H1 (cell line): ENCODE results near the gene DNAH1. TPM values are rescaled to one million over a fixed set of nuclear protein-coding genes. Genes with fewer than 3 reads are reported as not detected.

Source experiments
- CTCF ChIA-PET: fragments of 300-600 bp; sonication (Branson Sonifier 250); formaldehyde crosslinking; loops from one replicate; lab custom pipeline; 2021; ENCODE audit not compliant: partially characterized antibody; lab: Charles Lee
- POLR2A ChIA-PET: fragments of 300-600 bp; sonication (Branson Sonifier 250); formaldehyde crosslinking; loops from one replicate; lab custom pipeline; 2021; ENCODE audit warnings: inconsistent platforms; ENCODE audit not compliant: partially characterized antibody; lab: Charles Lee
- DNase-seq, 2 experiments: peaks; one replicate each; pipeline versions ENCODE4 v3.0.0 to v3.0.0-alpha.2; 2010 to 2022; ENCODE audit warnings: low spot score in 2 of 2, low read depth in 1 of 2, mixed read lengths in 1 of 2
- FAIRE-seq: peaks from 2 replicates; lab custom pipeline; 2011; peaks lifted over from hg19 to GRCh38; lab: Jason Lieb, UNC
- H2AFZ ChIP-seq: 2 replicates; pipeline ENCODE4 v1.8.1; 2012; ENCODE audit warnings: low read length, inconsistent platforms
- H2AK5ac ChIP-seq: 2 replicates; pipeline ENCODE4 v1.6.1; 2013; ENCODE audit warnings: low read depth, low read length
- H2BK120ac ChIP-seq: replicated peaks from 2 replicates; pipeline ENCODE3; 2013; ENCODE audit warnings: low read depth, low read length, inconsistent platforms
- H2BK12ac ChIP-seq: 2 replicates; pipeline ENCODE4 v1.6.1; 2013; ENCODE audit warnings: low read depth, low read length
- H2BK15ac ChIP-seq: 2 replicates; pipeline ENCODE4 v1.6.1; 2013; ENCODE audit warnings: low read length
- H2BK20ac ChIP-seq: 2 replicates; pipeline ENCODE4 v1.6.1; 2013; ENCODE audit warnings: low read length
- H2BK5ac ChIP-seq: 2 replicates; pipeline ENCODE4 v1.6.1; 2013; ENCODE audit warnings: low read depth, low read length
- H3K14ac ChIP-seq: 2 replicates; pipeline ENCODE4 v1.6.1; 2013; ENCODE audit warnings: inconsistent platforms; ENCODE audit not compliant: insufficient read length
- H3K18ac ChIP-seq: 2 replicates; pipeline ENCODE4 v1.6.1; 2013; ENCODE audit warnings: low read length; ENCODE audit errors: extremely low read depth
- H3K23ac ChIP-seq: 2 replicates; pipeline ENCODE4 v1.6.1; 2013; ENCODE audit warnings: inconsistent platforms; ENCODE audit not compliant: insufficient read length
- H3K23me2 ChIP-seq: 2 replicates; pipeline ENCODE4 v1.6.1; 2013; ENCODE audit warnings: low read depth, low read length
- H3K27ac ChIP-seq: 2 replicates; pipeline ENCODE4 v1.6.1; 2011; ENCODE audit warnings: low read depth, low read length, inconsistent platforms
- H3K27me3 ChIP-seq, 4 experiments: replicated peaks in 1 of 4; 1 replicate in 1 of 4; 2 replicates in 3 of 4; pipeline versions ENCODE4 v1.6.1 to v1.8.1; 2011 to 2013; ENCODE audit warnings: low read length in 3 of 4, mild to moderate bottlenecking in 3 of 4, inconsistent platforms in 2 of 4, mixed read lengths in 2 of 4, moderate library complexity in 1 of 4; ENCODE audit not compliant: control insufficient read depth in 3 of 4, insufficient read depth in 3 of 4; ENCODE audit errors: extremely low read depth in 1 of 4
- H3K36me3 ChIP-seq, 4 experiments: 2 replicates each; pipeline versions ENCODE4 v1.6.1 to v1.8.1; 2011 to 2013; ENCODE audit warnings: mild to moderate bottlenecking in 4 of 4, low read length in 3 of 4, moderate library complexity in 2 of 4, control low read depth in 1 of 4, inconsistent platforms in 1 of 4; ENCODE audit not compliant: insufficient read depth in 4 of 4, control insufficient read depth in 2 of 4
- H3K4ac ChIP-seq: replicated peaks from 2 replicates; pipeline ENCODE3; 2013; ENCODE audit warnings: low read length, low read depth, mixed read lengths, inconsistent platforms; ENCODE audit not compliant: insufficient read length
- H3K4me1 ChIP-seq, 4 experiments: replicated peaks in 1 of 4; 1 replicate in 1 of 4; 2 replicates in 3 of 4; pipeline versions ENCODE4 v1.6.1 to v1.8.1; 2011 to 2013; ENCODE audit warnings: low read length in 3 of 4, inconsistent platforms in 2 of 4, mixed read lengths in 1 of 4; ENCODE audit not compliant: insufficient read depth in 4 of 4, control insufficient read depth in 3 of 4
- H3K4me2 ChIP-seq, 2 experiments: 2 replicates each; pipeline versions ENCODE4 v1.6.1 to v1.8.1; 2011 to 2013; ENCODE audit warnings: low read depth in 2 of 2, low read length in 2 of 2, control low read depth in 1 of 2, inconsistent platforms in 1 of 2, mild to moderate bottlenecking in 1 of 2; ENCODE audit not compliant: insufficient read depth in 1 of 2
- H3K4me3 ChIP-seq, 4 experiments: fragments of 200-600, 300-600 bp in 1 of 4; sonication (generic), shearing (Covaris generic), sonication (Bioruptor Twin) in 1 of 4; 2 replicates each; pipeline versions ENCODE4 v1.5.1 to v1.8.1; 2011 to 2016; ENCODE audit warnings: low read length in 4 of 4, low read depth in 3 of 4, control low read depth in 2 of 4, inconsistent platforms in 2 of 4, mild to moderate bottlenecking in 2 of 4, mixed read lengths in 1 of 4, moderate library complexity in 1 of 4; ENCODE audit not compliant: insufficient read depth in 2 of 4; ENCODE audit errors: extremely low read depth in 1 of 4
- H3K56ac ChIP-seq: replicated peaks from 2 replicates; pipeline ENCODE3; 2013; ENCODE audit warnings: low read depth, mild to moderate bottlenecking, mixed read lengths, low read length, inconsistent platforms; ENCODE audit not compliant: insufficient read length
- H3K79me1 ChIP-seq: 2 replicates; pipeline ENCODE4 v1.6.1; 2013; ENCODE audit warnings: low read depth, low read length, control low read depth
- H3K79me2 ChIP-seq, 2 experiments: 2 replicates each; pipeline versions ENCODE4 v1.6.1 to v1.8.1; 2012 to 2013; ENCODE audit warnings: low read length in 2 of 2, mild to moderate bottlenecking in 2 of 2, inconsistent platforms in 1 of 2; ENCODE audit not compliant: insufficient read depth in 2 of 2, control insufficient read depth in 1 of 2
- H3K9ac ChIP-seq, 4 experiments: replicated peaks in 1 of 4; 1 replicate in 1 of 4; 2 replicates in 3 of 4; pipeline versions ENCODE4 v1.6.1 to v1.8.1; 2011 to 2013; ENCODE audit warnings: low read depth in 3 of 4, low read length in 3 of 4, control low read depth in 2 of 4, mild to moderate bottlenecking in 2 of 4, moderate library complexity in 2 of 4, inconsistent platforms in 1 of 4; ENCODE audit errors: extremely low read depth in 1 of 4
- H3K9me3 ChIP-seq, 2 experiments: 2 replicates each; pipeline versions ENCODE4 v1.6.1 to v1.8.1; 2012 to 2013; ENCODE audit warnings: mild to moderate bottlenecking in 2 of 2, moderate library complexity in 2 of 2, control low read depth in 1 of 2, inconsistent platforms in 1 of 2, low read depth in 1 of 2, low read length in 1 of 2, mixed read lengths in 1 of 2; ENCODE audit not compliant: insufficient read depth in 2 of 2
- H4K20me1 ChIP-seq, 2 experiments: replicated peaks in 1 of 2; 2 replicates each; pipeline versions ENCODE3 to v1.8.1; 2011 to 2013; ENCODE audit warnings: inconsistent platforms in 2 of 2, low read length in 2 of 2, mild to moderate bottlenecking in 1 of 2; ENCODE audit not compliant: insufficient read depth in 2 of 2, control insufficient read depth in 1 of 2
- H4K5ac ChIP-seq: 2 replicates; pipeline ENCODE4 v1.6.1; 2013; ENCODE audit warnings: low read length, low read depth, mixed read lengths, inconsistent platforms; ENCODE audit not compliant: insufficient read length
- H4K8ac ChIP-seq: 2 replicates; pipeline ENCODE4 v1.8.0; 2013; ENCODE audit warnings: mild to moderate bottlenecking, moderate library complexity, low read length, inconsistent platforms; ENCODE audit not compliant: insufficient read depth; ENCODE audit errors: extremely low read depth
- H4K91ac ChIP-seq: replicated peaks from 2 replicates; pipeline ENCODE3; 2013; ENCODE audit warnings: low read length, mixed read lengths, inconsistent platforms; ENCODE audit not compliant: insufficient read length
- ASH2L ChIP-seq: fragments of 200-600, 300-600 bp; sonication (generic); IDR thresholded peaks from one replicate; pipeline ENCODE4 v1.7.1; 2017; ENCODE audit warnings: low read length
- CBX5 ChIP-seq: fragments of 300-800, 300-1000 bp; sonication (generic); IDR thresholded peaks from 2 replicates; pipeline ENCODE4 v1.7.1; 2016; ENCODE audit warnings: antibody characterized with exemption, low read length, low read depth
- CBX8 ChIP-seq: fragments of 300-800, 300-1000 bp; sonication (generic); IDR thresholded peaks from 2 replicates; pipeline ENCODE4 v1.7.1; 2016; ENCODE audit warnings: low read depth, low read length, borderline replicate concordance
- CHD1 ChIP-seq: IDR thresholded peaks from 2 replicates; pipeline ENCODE4 v1.6.1; 2012; ENCODE audit warnings: low read depth, low read length, improper control_type of control experiment
- KDM1A ChIP-seq: fragments of 200-600, 300-600 bp; sonication (generic); IDR thresholded peaks from 2 replicates; pipeline ENCODE4 v1.7.1; 2016; ENCODE audit warnings: mild to moderate bottlenecking, low read length, borderline replicate concordance
- SIX5 ChIP-seq: IDR thresholded peaks from 2 replicates; pipeline ENCODE4 v1.6.1; 2011; ENCODE audit warnings: mild to moderate bottlenecking, low read depth, low read length
- ZNF274 ChIP-seq: IDR thresholded peaks from 2 replicates; pipeline ENCODE4 v1.7.0; 2012; ENCODE audit warnings: low read length, borderline replicate concordance; ENCODE audit errors: extremely low read depth
- WGBS, 2 experiments: shearing (Covaris generic) in 1 of 2; methylation state at CpG; one replicate each; pipeline versions ENCODE4 v1.1.6 to v1.1.7; 2013 to 2015; ENCODE audit warnings: low lambda C conversion rate in 2 of 2, mixed read lengths in 2 of 2, inconsistent platforms in 1 of 2, low coverage in 1 of 2, missing lambda C conversion rate in 1 of 2; ENCODE audit not compliant: insufficient replicate concordance in 2 of 2, insufficient coverage in 1 of 2, insufficient read length in 1 of 2; ENCODE audit errors: extremely low coverage in 1 of 2, missing lambda C conversion rate in 1 of 2; 5-methylcytosine and 5-hydroxymethylcytosine counted together
- polyA plus RNA-seq, 7 experiments: library from polyadenylated mRNA; depleted of rRNA in 3 of 7; stranded (reverse) in 5 of 7; unstranded in 2 of 7; fragments of >200 nt in 5 of 7; fragments of 200-250 nt in 2 of 7; gene quantifications; 1 replicate in 5 of 7; 2 replicates in 1 of 7; 4 replicates in 1 of 7; pipeline versions ENCODE4 v1.2.1 to v1.2.3, GENCODE V29; 2011 to 2013; ENCODE audit warnings: missing spikeins in 2 of 7, mixed read lengths in 2 of 7
- total RNA-seq: library from RNA; stranded (reverse); fragmentation: NEBNext Ultra II Directional; extraction: Animal tissue kit (Norgen Biotek cat#: 25700); gene quantifications from 2 replicates; pipeline ENCODE4 v1.2.1, GENCODE V29; 2021

The DNAH1 gene
- total and polyA plus RNA-seq, 2 of the 8 experiments (the other 6 are each of a cell fraction or from before 2014, with no cell fraction given) = 1.0 to 1.5 TPM

DNA sequence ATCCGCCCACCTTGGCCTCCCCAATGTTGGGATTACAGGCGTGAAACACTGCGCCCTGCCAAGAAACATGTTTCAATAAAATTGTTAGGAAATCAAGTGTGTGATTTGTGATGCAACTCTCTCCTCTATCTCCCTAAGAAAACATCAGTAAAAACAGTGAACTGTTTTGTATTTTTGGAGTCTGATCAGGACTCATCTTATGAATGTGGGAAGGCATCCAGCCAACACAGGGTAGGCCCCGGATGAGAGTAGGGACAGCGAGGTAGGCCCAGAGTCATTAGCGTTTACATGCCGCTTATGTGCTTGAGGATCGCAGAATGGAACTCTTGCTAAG, 29.4 kb upstream of the DNAH1 start:
- peak overlapping the region; percentile 82 to 89 for H3K4me2 ChIP-seq
- no peak for TF ChIP-seq CHD1
- no peak for TF ChIP-seq ZNF274
- no peak for TF ChIP-seq CBX8
- TF ChIP-seq ASH2L = no peak
- TF ChIP-seq CBX5 = no peak
- TF ChIP-seq KDM1A = no peak
- TF ChIP-seq SIX5 = no peak
- no peaks in the 10 kb centered on the region for H3K9me3 ChIP-seq
- no peak overlapping the region for H3K23ac ChIP-seq
- H3K79me1 ChIP-seq = no peaks in the 10 kb centered on the region; the same call in 1 of the 2 replicates
- no peaks in the 10 kb centered on the region for H4K20me1 ChIP-seq
- H2AK5ac ChIP-seq = peak overlapping the region; percentile 93
- no peak overlapping the region for H2BK15ac ChIP-seq
- H4K91ac ChIP-seq = no peak overlapping the region
- no peak overlapping the region for H3K56ac ChIP-seq
- peak overlapping the region; percentile 76 to 98 (median 87) for H3K4me3 ChIP-seq
- no peaks in the 10 kb centered on the region for H3K79me2 ChIP-seq
- H4K5ac ChIP-seq = no peak overlapping the region
- no peak overlapping the region for H3K14ac ChIP-seq
- DNase-seq (no peak), FAIRE-seq (no peak)
- H3K27ac ChIP-seq = 0 out of 2 replicates have a peak overlapping the region, but pooled peaks have one; percentile 99
- 81% methylated on average over 8 of the region's 8 CpGs; no CpG with 5 or more reads in 1 of the 2 experiments for WGBS, 2 experiments
- no peak overlapping the region for H3K18ac ChIP-seq
- H4K8ac ChIP-seq = no peak overlapping the region
- ChIA-PET POLR2A (interaction anchor here (0.9 to 6.5 kb wide), 8 partner anchors 9 to 113 kb away, joined by 3 to 76 read pairs (median 4); partner anchors contain the start of genes TWF2 and WDR82), CTCF (interaction anchor here (0.6 to 15.3 kb wide), 7 partner anchors 8 to 313 kb away, joined by 3 to 198 read pairs (median 8); partner anchors contain the start of genes ABHD14B and WDR82)
- H2AFZ ChIP-seq = no peak overlapping the region
- peak overlapping the region in 3 of 4 experiments; percentile 90 to 99 (median 97); a peak in 4 of 7 replicates for H3K9ac ChIP-seq
- no peaks in the 10 kb centered on the region for H3K27me3 ChIP-seq
- no peaks in the 10 kb centered on the region for H3K36me3 ChIP-seq
- no peak overlapping the region for H2BK120ac ChIP-seq
- H2BK5ac ChIP-seq = peak overlapping the region; percentile 35; the same call in 1 of the 2 replicates
- no peak overlapping the region for H3K4ac ChIP-seq
- H2BK12ac ChIP-seq = no peak overlapping the region
- no peak overlapping the region for H2BK20ac ChIP-seq
- peaks cover 0 to 3% (median 1%) of the 10 kb centered on the region in 4 experiments; a peak in 4 of 7 replicates for H3K4me1 ChIP-seq
- H3K23me2 ChIP-seq = peaks cover 5% of the 10 kb centered on the region; the same call in 1 of the 2 replicates
